ENCODE measurements around the gene HSPB2. TPM values are rescaled to one million over a fixed set of nuclear protein-coding genes. Genes with fewer than 3 reads are reported as not detected.
A peak's percentile ranks its signal among the peaks of the same experiment; 100 is the strongest.
"Not testable (repeated sequence)": the region's sequence is repeated elsewhere in the genome, so short reads cannot be mapped to it uniquely, and the experiment has no call there.

Gene HSPB2
- total RNA-seq, 1 experiment from 2014 or later, result 0.28 TPM

GRCh38 chr11:111878849-111879636, 33.5 kb upstream of the HSPB2 start, which contains the start of the genes CFAP68 and FDXACB1:
Gene CFAP68 (plus strand): TSS chr11:111879541. CDS start chr11:111879561, 20 bp downstream.
Gene FDXACB1 (minus strand): TSS chr11:111879165. CDS start chr11:111879132, 33 bp downstream.
- H3K27ac ChIP-seq, result peak within 1 kb of the TSS; percentile 88
- no peaks in the 10 kb centered on the region for H4K20me1 ChIP-seq (ENCODE audit: insufficient read depth)
- peak within 1 kb of the TSS; percentile 91 for H2AFZ ChIP-seq
- H3K4me3 ChIP-seq, result peak within 1 kb of the TSS; percentile 65
- H3K79me2 ChIP-seq (ENCODE audit: low read depth), result peaks cover 15% of the 10 kb centered on the region
- H3K4me2 ChIP-seq, result peak within 1 kb of the TSS; percentile 80
- peak; percentile 96 for DNase-seq
- no peaks in the 10 kb centered on the region for H3K36me3 ChIP-seq (ENCODE audit: low read depth)
- no peaks in the 10 kb centered on the region for H3K9me2 ChIP-seq (ENCODE audit: insufficient read depth)
- no peaks in the 10 kb centered on the region for H3K27me3 ChIP-seq (ENCODE audit: insufficient read depth, low read depth)
- ChIA-PET POLR2A (ENCODE audit: unreplicated experiment) (interaction anchor here (0.6 kb wide), 1 partner anchor 188 kb away, joined by 3 read pairs; no protein-coding TSS in a partner anchor), CTCF (no interaction called here)
- H3F3A ChIP-seq (ENCODE audit: insufficient read depth, low read depth), result peaks cover 19% of the 10 kb centered on the region
- intact Hi-C loops (cut with micrococcal nuclease; ENCODE audit: unreplicated experiment), result loop anchor here (1.0 to 10.0 kb wide), 8 partner anchors 32 to 401 kb away; partner anchors contain the start of genes C11orf52, IL18, SDHD and TEX12
- TF ChIP-seq CTCF (conservative IDR thresholded peaks at IDR 0.05), result peak; percentile 97
- TF ChIP-seq EZH2 (IDR thresholded peaks at IDR 0.05; ENCODE audit: low read depth), result no peak
- no peaks in the 10 kb centered on the region for H3K9me3 ChIP-seq (ENCODE audit: insufficient read depth, low read depth)
- no TSS peak for BruUV-seq (replicated peaks)
- peaks cover 10% of the 10 kb centered on the region for H3K4me1 ChIP-seq (replicated peaks; ENCODE audit: insufficient read depth)

GRCh38 chr11:111879637-111879960, 32.9 kb upstream of the HSPB2 start:
- H3K4me1 ChIP-seq (replicated peaks; ENCODE audit: insufficient read depth), result peaks cover 10% of the 10 kb centered on the region
- peaks cover 19% of the 10 kb centered on the region for H3F3A ChIP-seq (ENCODE audit: insufficient read depth, low read depth)
- peak overlapping the region; percentile 88 for H3K27ac ChIP-seq
- BruUV-seq (replicated peaks), result TSS peak; percentile 95
- H3K4me3 ChIP-seq, result peak overlapping the region; percentile 65
- ChIA-PET CTCF (interaction anchor here (1.0 kb wide), 1 partner anchor 8 kb away, joined by 13 read pairs; the partner anchor contains the start of gene ALG9), POLR2A (ENCODE audit: unreplicated experiment) (no interaction called here)
- no peaks in the 10 kb centered on the region for H3K36me3 ChIP-seq (ENCODE audit: low read depth)
- H3K4me2 ChIP-seq, result peak overlapping the region; percentile 80
- DNase-seq, result no peak
- H3K9me2 ChIP-seq (ENCODE audit: insufficient read depth), result no peaks in the 10 kb centered on the region
- peaks cover 15% of the 10 kb centered on the region for H3K79me2 ChIP-seq (ENCODE audit: low read depth)
- H3K9me3 ChIP-seq (ENCODE audit: insufficient read depth, low read depth), result no peaks in the 10 kb centered on the region
- TF ChIP-seq CTCF (conservative IDR thresholded peaks at IDR 0.05), result no peak
- no peak for TF ChIP-seq EZH2 (IDR thresholded peaks at IDR 0.05; ENCODE audit: low read depth)
- no peaks in the 10 kb centered on the region for H3K27me3 ChIP-seq (ENCODE audit: insufficient read depth, low read depth)
- peak overlapping the region; percentile 91 for H2AFZ ChIP-seq
- intact Hi-C loops (cut with micrococcal nuclease; ENCODE audit: unreplicated experiment), result loop anchor here (1.0 to 10.0 kb wide), 8 partner anchors 33 to 401 kb away; partner anchors contain the start of genes C11orf52, IL18, SDHD and TEX12
- no peaks in the 10 kb centered on the region for H4K20me1 ChIP-seq (ENCODE audit: insufficient read depth)

- no peaks in the 10 kb centered on the region for H3K9me3 ChIP-seq (ENCODE audit: insufficient read depth, low read depth)
- peaks cover 10% of the 10 kb centered on the region for H3K4me1 ChIP-seq (replicated peaks; ENCODE audit: insufficient read depth)
- intact Hi-C loops (cut with micrococcal nuclease; ENCODE audit: unreplicated experiment), result no loop called here
- POLR2A ChIA-PET (ENCODE audit: unreplicated experiment), result interaction anchor here (0.5 kb wide), 1 partner anchor 18 kb away, joined by 9 read pairs; no protein-coding TSS in a partner anchor
- CTCF ChIA-PET, result no interaction called here
- H4K20me1 ChIP-seq (ENCODE audit: insufficient read depth), result no peaks in the 10 kb centered on the region
- no peak for DNase-seq
- TF ChIP-seq EZH2 (IDR thresholded peaks at IDR 0.05; ENCODE audit: low read depth) (no peak), CTCF (conservative IDR thresholded peaks at IDR 0.05) (no peak)
- H3K27ac ChIP-seq, result no peak overlapping the region
- no TSS peak for BruUV-seq (replicated peaks)
- no peak overlapping the region for H3K4me3 ChIP-seq
- H3K4me2 ChIP-seq, result no peak overlapping the region
- no peak overlapping the region for H2AFZ ChIP-seq
- H3K9me2 ChIP-seq (ENCODE audit: insufficient read depth), result no peaks in the 10 kb centered on the region
- H3K27me3 ChIP-seq (ENCODE audit: insufficient read depth, low read depth), result no peaks in the 10 kb centered on the region
- H3F3A ChIP-seq (ENCODE audit: insufficient read depth, low read depth), result peaks cover 14% of the 10 kb centered on the region
- H3K79me2 ChIP-seq (ENCODE audit: low read depth), result peaks cover 15% of the 10 kb centered on the region
- no peaks in the 10 kb centered on the region for H3K36me3 ChIP-seq (ENCODE audit: low read depth)
Measured at GRCh38 chr11:111882202-111882601, 30.3 kb upstream of the HSPB2 start.

GRCh38 chr11:111885053-111885452, 27.5 kb upstream of the HSPB2 start:
- H3K4me1 ChIP-seq (replicated peaks; ENCODE audit: insufficient read depth); H3K27me3 ChIP-seq (ENCODE audit: insufficient read depth, low read depth); POLR2A ChIA-PET (ENCODE audit: unreplicated experiment); H4K20me1 ChIP-seq (ENCODE audit: insufficient read depth); H3F3A ChIP-seq (ENCODE audit: insufficient read depth, low read depth); H3K9me2 ChIP-seq (ENCODE audit: insufficient read depth); DNase-seq; BruUV-seq (replicated peaks); H3K27ac ChIP-seq; H3K4me2 ChIP-seq; H3K79me2 ChIP-seq (ENCODE audit: low read depth); H3K4me3 ChIP-seq; intact Hi-C loops (cut with micrococcal nuclease; ENCODE audit: unreplicated experiment); H2AFZ ChIP-seq; H3K9me3 ChIP-seq (ENCODE audit: insufficient read depth, low read depth); H3K36me3 ChIP-seq (ENCODE audit: low read depth): not testable (repeated sequence)
- CTCF ChIA-PET, result interaction anchor here (0.6 kb wide), 1 partner anchor 1685 kb away, joined by 3 read pairs; no protein-coding TSS in a partner anchor

Measured in PC-9 (cell line).